HepG2 (cell line): Measurements from ENCODE around the gene STARD10. TPM values are rescaled to one million over a fixed set of nuclear protein-coding genes. Genes with fewer than 3 reads are reported as not detected.

Experiments
- ATAD3A ChIP-seq: sonication (generic); formaldehyde crosslinking; IDR thresholded peaks from 2 replicates; pipeline ENCODE4 v1.4.0; 2020; ENCODE audit warnings: missing genetic modification reagents
- CHD4 ChIP-seq: fragments of 200-600 bp; sonication (generic); IDR thresholded peaks from 2 replicates; pipeline ENCODE4 v1.7.0; 2017; ENCODE audit warnings: mild to moderate bottlenecking, low read length, borderline replicate concordance
- HMG20A ChIP-seq: IDR thresholded peaks from 2 replicates; pipeline ENCODE4 v1.6.1; 2016; ENCODE audit warnings: borderline replicate concordance
- KAT7 ChIP-seq: IDR thresholded peaks from 2 replicates; pipeline ENCODE4 v1.6.1; 2018; ENCODE audit warnings: borderline replicate concordance, missing compliant biosample characterization
- KDM5A ChIP-seq: fragments of 200-600 bp; sonication (generic); IDR thresholded peaks from 2 replicates; pipeline ENCODE4 v1.7.0; 2018; ENCODE audit warnings: antibody characterized with exemption, mild to moderate bottlenecking, low read length, borderline replicate concordance
- KLF16 ChIP-seq, 2 experiments: sonication (generic) in 1 of 2; formaldehyde crosslinking in 1 of 2; IDR thresholded peaks; 2 replicates each; pipeline versions ENCODE4 v1.6.1 to v1.8.0; 2016 to 2023; ENCODE audit warnings: missing genetic modification reagents in 2 of 2, missing compliant biosample characterization in 1 of 2
- KMT2A ChIP-seq: sonication (generic); formaldehyde crosslinking; IDR thresholded peaks from 2 replicates; pipeline ENCODE4 v1.4.0; 2020; ENCODE audit warnings: missing genetic modification reagents
- MAFG ChIP-seq: sonication (generic); formaldehyde crosslinking; IDR thresholded peaks from 2 replicates; pipeline ENCODE4 v1.5.1; 2020; ENCODE audit warnings: mild to moderate bottlenecking, missing genetic modification reagents
- RBFOX2 ChIP-seq: fragments of 200-400 bp; formaldehyde crosslinking; IDR thresholded peaks from 2 replicates; pipeline ENCODE4 v1.6.1; 2017; ENCODE audit warnings: low read depth, mild to moderate bottlenecking, low read length
- RFX5 ChIP-seq: IDR thresholded peaks from 2 replicates; pipeline ENCODE4 v1.6.1; 2011; ENCODE audit warnings: low read depth, low read length, improper control_type of control experiment
- SALL1 ChIP-seq: sonication (generic); formaldehyde crosslinking; IDR thresholded peaks from 2 replicates; pipeline ENCODE4 v1.8.0; 2022; ENCODE audit warnings: mild to moderate bottlenecking, missing genetic modification reagents
- SOX5 ChIP-seq: IDR thresholded peaks from 2 replicates; pipeline ENCODE4 v1.6.1; 2016; ENCODE audit warnings: borderline replicate concordance
- TMF1 ChIP-seq: sonication (generic); formaldehyde crosslinking; IDR thresholded peaks from 2 replicates; pipeline ENCODE4 v1.8.1; 2022; ENCODE audit warnings: low read depth, missing genetic modification reagents
- ZNF24 ChIP-seq: fragments of 450-650 bp; IDR thresholded peaks from 2 replicates; pipeline ENCODE4 v1.6.1; 2017; ENCODE audit warnings: antibody characterized with exemption, mild to moderate bottlenecking
- ZNF335 ChIP-seq: sonication (generic); formaldehyde crosslinking; IDR thresholded peaks from 2 replicates; pipeline ENCODE4 v1.4.0; 2020; ENCODE audit warnings: missing genetic modification reagents
- ZNF607 ChIP-seq: sonication (generic); formaldehyde crosslinking; IDR thresholded peaks from 2 replicates; pipeline ENCODE4 v1.5.1; 2020; ENCODE audit warnings: missing genetic modification reagents, mild to moderate bottlenecking, borderline replicate concordance
- ZNF720 ChIP-seq: sonication (generic); formaldehyde crosslinking; IDR thresholded peaks from 2 replicates; pipeline ENCODE4 v1.4.0; 2020; ENCODE audit warnings: missing genetic modification reagents
- ZNF746 ChIP-seq: sonication (generic); formaldehyde crosslinking; IDR thresholded peaks from 2 replicates; pipeline ENCODE4 v1.8.0; 2022; ENCODE audit warnings: mild to moderate bottlenecking, missing genetic modification reagents
- ZNF782 ChIP-seq: sonication (generic); formaldehyde crosslinking; IDR thresholded peaks from 2 replicates; pipeline ENCODE4 v1.4.0; 2020; ENCODE audit warnings: missing genetic modification reagents, mild to moderate bottlenecking, borderline replicate concordance
- ZNF792 ChIP-seq: IDR thresholded peaks from 2 replicates; pipeline ENCODE4 v1.6.1; 2016
- ZNF841 ChIP-seq: sonication (generic); formaldehyde crosslinking; IDR thresholded peaks from 2 replicates; pipeline ENCODE4 v1.8.1; 2023; ENCODE audit warnings: missing genetic modification reagents, borderline replicate concordance
- polyA plus RNA-seq, 8 experiments: library from polyadenylated mRNA; depleted of rRNA in 3 of 8; stranded (reverse) in 7 of 8; unstranded in 1 of 8; fragments of >200 nt; fragmentation: Illumina TruSeq in 4 of 8; extraction: Trizol in 4 of 8; gene quantifications; 2 replicates each; pipeline versions ENCODE4 v1.2.1 to v1.2.3, GENCODE V29; 2011 to 2016; ENCODE audit warnings: low read depth in 4 of 8, missing spikeins in 1 of 8, mixed read lengths in 1 of 8; ENCODE audit not compliant: insufficient read depth in 1 of 8
- total RNA-seq, 5 experiments: library from RNA; depleted of rRNA; stranded (reverse); fragments of >200 nt; fragmentation: Illumina TruSeq; extraction: Trizol; gene quantifications; 2 replicates each; pipeline ENCODE4 v1.2.3, GENCODE V29; 2016; ENCODE audit warnings: low read depth in 1 of 5
- TF ChIP-seq, protein P1 (sequence below): sonication (generic); formaldehyde crosslinking; IDR thresholded peaks from 2 replicates; pipeline ENCODE4 v1.5.1; 2020; ENCODE audit warnings: mild to moderate bottlenecking, moderate library complexity, missing genetic modification reagents
- TF ChIP-seq, protein P2 (sequence below): sonication (generic); formaldehyde crosslinking; IDR thresholded peaks from 2 replicates; pipeline ENCODE4 v1.8.0; 2022; ENCODE audit warnings: mild to moderate bottlenecking, missing genetic modification reagents; ENCODE audit not compliant: insufficient replicate concordance
- TF ChIP-seq, protein P3 (sequence below): sonication (generic); formaldehyde crosslinking; IDR thresholded peaks from 2 replicates; pipeline ENCODE4 v1.4.0; 2020; ENCODE audit warnings: missing genetic modification reagents, borderline replicate concordance
- TF ChIP-seq, protein P4 (sequence below): sonication (generic); formaldehyde crosslinking; IDR thresholded peaks from 2 replicates; pipeline ENCODE4 v1.5.1; 2020; ENCODE audit warnings: missing genetic modification reagents, mild to moderate bottlenecking, borderline replicate concordance

The STARD10 gene
- total and polyA plus RNA-seq, 2 of the 13 experiments (the other 11 are each of a cell fraction or from before 2014, with no cell fraction given) = 260 to 341 TPM

DNA sequence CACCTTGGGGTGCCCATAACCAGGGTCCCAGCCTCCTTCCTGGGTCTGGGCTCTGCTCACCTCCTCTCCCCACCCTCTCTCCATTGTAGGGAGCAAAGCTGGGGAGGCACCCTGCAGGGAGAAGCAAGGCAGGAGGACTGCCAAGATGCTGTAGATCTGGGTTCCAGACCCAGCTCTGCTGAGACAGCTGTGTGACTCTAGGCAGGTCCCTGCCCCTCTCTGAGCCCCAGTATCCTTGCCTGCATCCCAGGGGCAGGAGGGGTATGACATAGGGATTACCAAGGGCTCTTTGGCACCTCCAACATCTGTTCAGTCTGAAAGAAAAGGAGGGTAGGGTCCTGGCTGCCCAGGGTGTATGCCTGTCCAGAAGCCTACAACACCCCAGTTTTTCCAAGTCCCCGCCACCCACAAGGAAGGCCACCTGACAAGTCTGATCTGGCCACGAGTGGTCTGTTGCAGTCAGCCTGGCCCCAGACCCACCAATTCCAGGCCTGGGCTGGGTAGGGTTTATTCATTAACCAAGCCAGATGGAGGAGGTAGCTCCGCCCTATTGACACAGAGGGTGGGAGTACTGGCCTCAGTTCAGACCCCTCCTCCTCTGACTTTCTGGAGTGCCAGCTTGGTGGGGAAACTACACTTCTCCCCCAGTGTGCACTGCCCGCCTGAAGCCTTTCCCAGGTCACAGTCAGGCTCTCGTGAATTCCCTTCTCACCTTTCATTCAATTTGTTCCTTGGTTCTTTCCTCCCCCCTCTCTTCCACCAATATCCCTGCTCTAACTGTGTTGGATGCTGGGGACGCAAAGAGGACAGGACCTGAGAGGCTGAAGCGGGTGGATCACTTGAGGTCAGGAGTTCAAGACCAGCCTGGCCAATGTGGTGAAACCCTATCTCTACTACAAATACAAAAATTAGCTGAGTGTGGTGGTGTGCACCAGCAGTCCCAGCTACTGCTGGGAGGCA, 15.0 kb downstream of the STARD10 start (continued):
- TF ChIP-seq SALL1 (CRISPR knock-in tag) (peak; percentile 27; the same call in 1 of the 2 replicates), ZNF335 (CRISPR knock-in tag) (no peak), ZNF841 (CRISPR knock-in tag) (no peak), SOX5 (peak; percentile 40; the same call in 1 of the 2 replicates), TMF1 (CRISPR knock-in tag) (no peak), CHD4 (no peak), RFX5 (no peak), ZNF607 (CRISPR knock-in tag) (no peak), ZNF720 (no peak), ZNF782 (no peak), RBFOX2 (0 out of 2 replicates have a peak, but pooled peaks have one; percentile 23), ATAD3A (CRISPR knock-in tag) (no peak), ZNF792 (CRISPR knock-in tag) (0 out of 2 replicates have a peak, but pooled peaks have one; percentile 42), KDM5A (no peak), KMT2A (0 out of 2 replicates have a peak, but pooled peaks have one; percentile 33), KLF16 (CRISPR knock-in tag; IDR thresholded peaks at IDR 0.05) (0 out of 4 replicates have a peak, but pooled peaks of 1 of the 2 experiments have one; percentile 48), ZNF24 (no peak), ZNF746 (CRISPR knock-in tag) (peak; percentile 70; the same call in 1 of the 2 replicates), HMG20A (peak; percentile 27; the same call in 1 of the 2 replicates), KAT7 (no peak; the same call in 1 of the 2 replicates), MAFG (CRISPR knock-in tag) (no peak)
- TF ChIP-seq, protein P1, sequence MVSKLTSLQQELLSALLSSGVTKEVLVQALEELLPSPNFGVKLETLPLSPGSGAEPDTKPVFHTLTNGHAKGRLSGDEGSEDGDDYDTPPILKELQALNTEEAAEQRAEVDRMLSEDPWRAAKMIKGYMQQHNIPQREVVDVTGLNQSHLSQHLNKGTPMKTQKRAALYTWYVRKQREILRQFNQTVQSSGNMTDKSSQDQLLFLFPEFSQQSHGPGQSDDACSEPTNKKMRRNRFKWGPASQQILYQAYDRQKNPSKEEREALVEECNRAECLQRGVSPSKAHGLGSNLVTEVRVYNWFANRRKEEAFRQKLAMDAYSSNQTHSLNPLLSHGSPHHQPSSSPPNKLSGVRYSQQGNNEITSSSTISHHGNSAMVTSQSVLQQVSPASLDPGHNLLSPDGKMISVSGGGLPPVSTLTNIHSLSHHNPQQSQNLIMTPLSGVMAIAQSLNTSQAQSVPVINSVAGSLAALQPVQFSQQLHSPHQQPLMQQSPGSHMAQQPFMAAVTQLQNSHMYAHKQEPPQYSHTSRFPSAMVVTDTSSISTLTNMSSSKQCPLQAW (CRISPR knock-in tag) = peak; percentile 91
- TF ChIP-seq, protein P2, sequence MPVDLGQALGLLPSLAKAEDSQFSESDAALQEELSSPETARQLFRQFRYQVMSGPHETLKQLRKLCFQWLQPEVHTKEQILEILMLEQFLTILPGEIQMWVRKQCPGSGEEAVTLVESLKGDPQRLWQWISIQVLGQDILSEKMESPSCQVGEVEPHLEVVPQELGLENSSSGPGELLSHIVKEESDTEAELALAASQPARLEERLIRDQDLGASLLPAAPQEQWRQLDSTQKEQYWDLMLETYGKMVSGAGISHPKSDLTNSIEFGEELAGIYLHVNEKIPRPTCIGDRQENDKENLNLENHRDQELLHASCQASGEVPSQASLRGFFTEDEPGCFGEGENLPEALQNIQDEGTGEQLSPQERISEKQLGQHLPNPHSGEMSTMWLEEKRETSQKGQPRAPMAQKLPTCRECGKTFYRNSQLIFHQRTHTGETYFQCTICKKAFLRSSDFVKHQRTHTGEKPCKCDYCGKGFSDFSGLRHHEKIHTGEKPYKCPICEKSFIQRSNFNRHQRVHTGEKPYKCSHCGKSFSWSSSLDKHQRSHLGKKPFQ (CRISPR knock-in tag) = no peak
- TF ChIP-seq, protein P3, sequence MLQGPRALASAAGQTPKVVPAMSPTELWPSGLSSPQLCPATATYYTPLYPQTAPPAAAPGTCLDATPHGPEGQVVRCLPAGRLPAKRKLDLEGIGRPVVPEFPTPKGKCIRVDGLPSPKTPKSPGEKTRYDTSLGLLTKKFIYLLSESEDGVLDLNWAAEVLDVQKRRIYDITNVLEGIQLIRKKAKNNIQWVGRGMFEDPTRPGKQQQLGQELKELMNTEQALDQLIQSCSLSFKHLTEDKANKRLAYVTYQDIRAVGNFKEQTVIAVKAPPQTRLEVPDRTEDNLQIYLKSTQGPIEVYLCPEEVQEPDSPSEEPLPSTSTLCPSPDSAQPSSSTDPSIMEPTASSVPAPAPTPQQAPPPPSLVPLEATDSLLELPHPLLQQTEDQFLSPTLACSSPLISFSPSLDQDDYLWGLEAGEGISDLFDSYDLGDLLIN (CRISPR knock-in tag) = no peak
- TF ChIP-seq, protein P4, sequence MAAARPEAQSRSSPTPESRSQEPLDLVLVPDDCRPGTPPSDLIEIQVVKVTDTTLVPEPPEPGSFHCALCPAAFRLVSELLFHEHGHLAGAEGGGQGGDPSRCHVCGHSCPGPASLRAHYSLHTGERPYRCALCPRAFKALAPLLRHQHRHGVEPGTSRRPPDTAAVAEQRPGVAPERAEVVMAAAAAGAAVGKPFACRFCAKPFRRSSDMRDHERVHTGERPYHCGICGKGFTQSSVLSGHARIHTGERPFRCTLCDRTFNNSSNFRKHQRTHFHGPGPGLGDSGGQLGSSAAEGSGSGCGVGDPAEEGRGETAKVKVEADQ (CRISPR knock-in tag) = no peak; the same call in 1 of the 2 replicates
